Common myeloid progenitor, CD34-positive (primary cell): ENCODE measurements around the gene NR2C2.
"Not testable (repeated sequence)": the region's sequence is repeated elsewhere in the genome, so short reads cannot be mapped to it uniquely, and the experiment has no call there.

Experiments used
- CTCF ChIA-PET: fragments of 350-600 bp; sonication (Branson Sonifier 250); formaldehyde crosslinking; loops from one replicate; lab custom pipeline; 2021; ENCODE audit warnings: antibody characterized with exemption; lab: Charles Lee
- POLR2A ChIA-PET: fragments of 350-600 bp; sonication (Branson Sonifier 250); formaldehyde crosslinking; loops from one replicate; lab custom pipeline; 2021; ENCODE audit warnings: antibody characterized with exemption; lab: Charles Lee
- DNase-seq, 3 donors: peaks; one replicate each; pipeline versions ENCODE4 v3.0.0 to v3.0.0-alpha.2; 2013
- H3K27ac ChIP-seq, 2 experiments: 1 replicate in 1 of 2; 2 replicates in 1 of 2; pipeline ENCODE4 v1.7.0; 2013; ENCODE audit warnings: inconsistent platforms in 2 of 2, low read length in 2 of 2, mild to moderate bottlenecking in 2 of 2, low read depth in 1 of 2, moderate library complexity in 1 of 2; ENCODE audit not compliant: severe bottlenecking in 2 of 2, insufficient read depth in 1 of 2, poor library complexity in 1 of 2
- H3K27me3 ChIP-seq, 5 experiments: replicated peaks in 2 of 5; 1 replicate in 3 of 5; 2 replicates in 2 of 5; pipeline versions ENCODE4 v1.6.1 to v1.7.0; 2013; ENCODE audit warnings: low read length in 4 of 5, mild to moderate bottlenecking in 2 of 5, moderate library complexity in 2 of 5, inconsistent platforms in 1 of 5; ENCODE audit not compliant: insufficient read depth in 5 of 5, control insufficient read depth in 4 of 5
- H3K36me3 ChIP-seq, 4 experiments: 1 replicate in 2 of 4; 2 replicates in 2 of 4; pipeline versions ENCODE4 v1.6.1 to v1.7.0; 2013; ENCODE audit warnings: low read length in 3 of 4, control low read depth in 1 of 4, mild to moderate bottlenecking in 1 of 4; ENCODE audit not compliant: control insufficient read depth in 4 of 4, insufficient read depth in 4 of 4
- H3K4me1 ChIP-seq, 4 experiments: 1 replicate in 3 of 4; 2 replicates in 1 of 4; pipeline versions ENCODE4 v1.6.1 to v1.7.1; 2013; ENCODE audit warnings: low read length in 3 of 4, mild to moderate bottlenecking in 3 of 4, control low read depth in 1 of 4, inconsistent platforms in 1 of 4, moderate library complexity in 1 of 4; ENCODE audit not compliant: control insufficient read depth in 4 of 4, insufficient read depth in 4 of 4; ENCODE audit errors: control extremely low read depth in 1 of 4
- H3K4me3 ChIP-seq, 7 experiments: 1 replicate in 4 of 7; 2 replicates in 3 of 7; pipeline versions ENCODE4 v1.5.1 to v1.7.0; 2013; ENCODE audit warnings: mild to moderate bottlenecking in 7 of 7, low read length in 6 of 7, moderate library complexity in 6 of 7, inconsistent platforms in 2 of 7, low read depth in 2 of 7, control low read depth in 1 of 7; ENCODE audit not compliant: insufficient read depth in 4 of 7, control insufficient read depth in 1 of 7; ENCODE audit errors: extremely low read depth in 1 of 7
- H3K9me3 ChIP-seq, 5 experiments: 1 replicate in 4 of 5; 2 replicates in 1 of 5; pipeline versions ENCODE4 v1.6.1 to v1.7.1; 2013; ENCODE audit warnings: low read length in 4 of 5, mild to moderate bottlenecking in 2 of 5, inconsistent platforms in 1 of 5, low read depth in 1 of 5, moderate library complexity in 1 of 5; ENCODE audit not compliant: control insufficient read depth in 4 of 5, insufficient read depth in 2 of 5; ENCODE audit errors: control extremely low read depth in 1 of 5
- WGBS: methylation state at CpG from one replicate; pipeline ENCODE4 v1.1.5; 2013; ENCODE audit not compliant: insufficient coverage; 5-methylcytosine and 5-hydroxymethylcytosine counted together

NR2C2 gene

DNA sequence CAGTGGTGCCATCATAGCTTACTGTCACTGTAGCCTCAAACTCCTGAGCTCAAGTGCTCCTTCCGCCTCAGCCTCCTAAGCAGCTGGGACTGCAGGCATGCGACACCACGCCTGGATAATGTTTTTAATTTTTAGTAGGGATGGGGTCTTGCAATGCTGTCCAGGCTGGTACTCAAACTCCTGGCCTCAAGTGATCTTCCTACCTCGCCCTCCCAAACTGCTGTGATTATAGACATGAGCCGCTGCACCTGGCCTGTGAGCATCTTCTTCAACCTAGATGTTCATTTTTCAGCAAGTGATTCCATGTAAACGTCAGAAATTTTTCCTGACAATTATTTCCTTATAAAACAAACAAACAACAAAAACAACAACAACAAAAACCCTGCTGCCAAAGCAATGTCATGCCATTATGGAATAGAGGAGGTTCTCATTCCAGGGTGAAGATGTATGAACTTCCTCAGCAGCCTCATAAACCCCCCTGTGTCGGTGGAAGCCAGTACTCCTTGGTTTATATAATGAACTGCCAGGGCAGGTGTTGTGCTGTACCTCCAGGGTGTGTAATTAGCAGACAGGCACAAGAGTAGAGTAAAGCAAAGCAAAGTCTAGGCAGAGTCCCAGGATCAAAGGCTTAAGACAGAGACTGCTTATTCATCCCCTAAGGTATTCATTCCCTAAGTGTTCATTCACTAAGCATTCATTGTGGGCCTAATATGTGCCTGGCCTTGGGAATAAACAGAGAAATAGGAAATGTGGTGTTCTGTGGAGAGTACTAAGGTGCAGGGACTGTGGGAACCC lies 44.6 kb downstream of the NR2C2 start:
- Histone ChIP-seq H3K4me3 (no peak overlapping the region), H3K9me3 (no peaks in the 10 kb centered on the region), H3K36me3 (peaks cover 0 to 12% (median 2%) of the 10 kb centered on the region in 4 experiments), H3K27me3 (no peaks in the 10 kb centered on the region), H3K4me1 (peaks cover 0 to 10% (median 5%) of the 10 kb centered on the region in 4 experiments), H3K27ac (no peak overlapping the region)
- ChIA-PET CTCF (no interaction called here), POLR2A (no interaction called here)
- no peak for DNase-seq
- 95% methylated on average over 4 of the region's 7 CpGs for WGBS

DNA sequence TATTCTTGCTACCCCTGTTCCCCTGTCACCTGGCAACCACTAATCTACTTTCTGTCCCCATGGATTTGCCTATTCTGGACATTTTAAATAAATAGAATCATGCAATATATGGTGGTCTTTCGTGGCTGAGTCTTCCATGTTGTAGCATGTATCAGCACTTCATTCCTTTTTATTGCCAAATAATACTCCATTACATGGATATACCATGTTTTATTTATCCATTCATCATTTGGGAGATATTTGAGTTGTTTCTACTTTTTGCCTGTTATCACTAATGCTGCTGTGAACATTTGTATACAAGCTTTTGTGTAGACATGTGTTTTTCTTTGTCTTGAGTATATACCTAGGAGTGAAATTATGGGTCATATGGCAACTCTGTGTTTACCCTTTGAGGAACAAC lies 50.6 kb downstream of the NR2C2 start:
- POLR2A ChIA-PET: no interaction called here
- CTCF ChIA-PET: interaction anchor here (1.1 kb wide), 1 partner anchor 10 kb away, joined by 3 read pairs; no protein-coding TSS in a partner anchor
- WGBS: no CpG with 5 or more reads among the region's 1 CpG
- Histone ChIP-seq H3K9me3 (peaks cover 0 to 12% (median 0%) of the 10 kb centered on the region in 5 experiments), H3K36me3 (peaks cover 0 to 20% (median 13%) of the 10 kb centered on the region in 4 experiments), H3K27ac (no peak overlapping the region), H3K4me3 (no peak overlapping the region), H3K4me1 (no peaks in the 10 kb centered on the region), H3K27me3 (no peaks in the 10 kb centered on the region)
- no peak for DNase-seq

DNA sequence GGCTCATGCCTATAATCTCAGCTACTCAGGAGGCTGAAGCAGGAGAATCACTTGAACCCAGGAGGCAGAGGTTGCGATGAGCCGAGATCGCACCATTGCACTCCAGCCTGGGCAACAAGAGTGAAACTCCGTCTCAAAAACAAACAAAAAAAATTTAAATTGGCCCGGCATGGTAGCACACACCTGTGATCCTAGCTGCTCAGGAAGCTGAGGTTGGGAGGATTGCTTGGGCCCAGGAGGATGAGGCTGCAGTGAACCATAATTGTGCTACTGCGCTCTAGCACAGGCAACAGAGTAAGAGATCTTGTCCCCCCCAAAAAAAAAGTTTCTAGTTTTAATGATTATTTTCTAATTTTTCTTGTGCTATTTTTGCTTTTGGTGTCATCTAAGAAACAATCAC lies 51.8 kb downstream of the NR2C2 start:
- H3K27me3 ChIP-seq, POLR2A ChIA-PET: not testable (repeated sequence)

DNA sequence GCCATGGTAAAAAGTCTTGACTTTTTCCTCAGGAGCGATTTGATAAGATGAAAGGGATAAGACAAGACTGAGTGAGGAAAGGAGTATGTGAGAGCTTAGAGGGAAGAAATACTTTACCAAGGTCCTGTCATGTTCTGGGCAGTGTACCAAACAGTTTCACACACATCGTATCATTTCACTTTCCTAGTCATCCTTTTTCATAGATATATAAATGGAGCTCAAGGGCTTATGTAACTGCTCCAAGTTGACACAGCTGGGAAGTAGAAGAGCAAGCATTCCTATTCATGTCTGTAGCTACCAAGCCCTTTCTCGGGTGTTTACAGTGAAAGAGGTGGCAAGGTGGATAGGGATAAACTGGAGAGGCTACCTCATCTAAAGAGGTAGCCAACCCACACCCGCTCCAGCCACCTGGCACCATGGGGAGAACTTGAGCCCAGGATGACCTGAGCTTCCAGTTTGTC lies 60.3 kb downstream of the NR2C2 start:
- Histone ChIP-seq H3K36me3 (peaks cover 27 to 55% (median 36%) of the 10 kb centered on the region in 4 experiments), H3K4me3 (no peak overlapping the region), H3K27me3 (no peaks in the 10 kb centered on the region), H3K4me1 (no peaks in the 10 kb centered on the region), H3K9me3 (peaks cover 0 to 8% (median 0%) of the 10 kb centered on the region in 5 experiments), H3K27ac (no peak overlapping the region)
- 100% methylated on average over 2 of the region's 4 CpGs for WGBS
- ChIA-PET CTCF (interaction anchor here (1.0 kb wide), 1 partner anchor 10 kb away, joined by 3 read pairs; no protein-coding TSS in a partner anchor), POLR2A (no interaction called here)
- no peak for DNase-seq

More for the DNA sequence above, 51.8 kb downstream of the NR2C2 start:
- CTCF ChIA-PET, DNase-seq, H3K27ac ChIP-seq, H3K4me3 ChIP-seq, H3K4me1 ChIP-seq: not testable (repeated sequence)
- WGBS: 96% methylated on average over 5 of the region's 6 CpGs
- Histone ChIP-seq H3K36me3 (peaks cover 9 to 27% (median 17%) of the 10 kb centered on the region in 4 experiments), H3K9me3 (peaks cover 0 to 17% (median 2%) of the 10 kb centered on the region in 5 experiments)

DNA sequence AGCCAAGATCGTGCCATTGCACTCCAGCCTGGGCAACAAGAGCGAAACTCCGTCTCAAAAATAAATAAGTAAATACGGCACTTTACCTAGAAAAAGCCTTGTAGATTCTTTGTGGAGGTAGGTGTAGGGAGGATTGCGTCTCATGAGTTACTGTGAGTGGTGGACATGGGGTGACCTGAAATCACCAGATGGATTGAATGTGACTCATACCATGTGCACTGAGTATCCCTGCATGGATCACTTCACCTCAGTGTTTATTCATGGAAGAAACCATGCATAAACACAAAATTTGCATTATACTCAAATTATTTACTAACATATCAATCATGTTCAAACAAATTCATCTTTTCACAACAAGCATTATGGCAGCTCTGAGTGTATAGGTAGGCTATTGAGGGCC lies 61.8 kb downstream of the NR2C2 start:
- POLR2A ChIA-PET: no interaction called here

DNA sequence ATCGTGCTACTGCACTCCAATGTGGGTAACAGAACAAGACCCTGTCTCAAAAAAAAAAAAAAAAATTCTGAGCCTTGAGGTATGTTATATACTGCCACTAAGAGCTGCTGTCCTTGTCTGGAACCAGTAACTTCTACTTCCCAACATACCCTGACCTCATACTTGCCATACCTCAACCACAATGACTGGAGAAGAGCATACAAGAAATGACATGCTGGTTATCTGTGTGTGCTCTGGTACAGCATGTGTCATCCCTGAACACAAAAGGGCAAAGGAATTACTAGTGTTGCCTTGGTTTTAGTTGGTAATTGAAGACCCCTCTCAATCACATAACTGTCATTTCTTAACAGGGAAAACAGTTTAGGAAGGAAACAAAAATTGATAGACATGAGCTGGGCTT lies 63.3 kb downstream of the NR2C2 start:
- POLR2A ChIA-PET: no interaction called here
- CTCF ChIA-PET: interaction anchor here (1.3 kb wide), 1 partner anchor 85 kb away, joined by 3 read pairs; no protein-coding TSS in a partner anchor
- Histone ChIP-seq H3K4me3 (no peak overlapping the region), H3K36me3 (peaks cover 36 to 60% (median 44%) of the 10 kb centered on the region in 4 experiments), H3K4me1 (no peaks in the 10 kb centered on the region), H3K27me3 (no peaks in the 10 kb centered on the region), H3K27ac (no peak overlapping the region), H3K9me3 (no peaks in the 10 kb centered on the region)
- DNase-seq: peak in 2 of 3 donors; percentile 11 to 23
- no CpG with 5 or more reads among the region's 1 CpG for WGBS

More for the DNA sequence above, 61.8 kb downstream of the NR2C2 start:
- 96% methylated on average over 4 of the region's 5 CpGs for WGBS
- Histone ChIP-seq H3K27me3 (no peaks in the 10 kb centered on the region), H3K4me1 (no peaks in the 10 kb centered on the region), H3K36me3 (peaks cover 36 to 60% (median 37%) of the 10 kb centered on the region in 4 experiments), H3K27ac (no peak overlapping the region), H3K4me3 (no peak overlapping the region), H3K9me3 (peaks cover 0 to 3% (median 0%) of the 10 kb centered on the region in 5 experiments)
- no peak for DNase-seq
- CTCF ChIA-PET: no interaction called here

DNA sequence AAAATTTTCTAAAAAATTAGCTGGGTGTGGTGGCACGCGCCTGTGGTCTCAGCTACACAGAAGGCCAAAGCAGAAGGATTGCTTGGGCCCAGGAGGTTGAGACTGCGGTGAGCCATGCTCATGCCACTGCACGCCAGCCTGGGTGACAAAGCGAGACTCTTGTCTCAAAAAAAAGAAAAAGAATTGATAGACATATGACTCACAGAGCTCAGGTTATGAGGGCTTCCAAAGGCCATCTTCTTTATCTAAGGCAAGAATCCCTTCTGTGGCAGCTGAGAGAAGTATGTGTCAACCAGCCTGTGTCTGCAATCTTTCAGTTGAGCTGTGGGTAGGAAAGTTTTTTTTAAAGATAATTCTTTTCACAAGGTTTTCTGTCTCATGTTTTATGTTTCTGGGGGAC lies 63.8 kb downstream of the NR2C2 start:
- DNase-seq: peak in 1 of 3 donors; percentile 14
- Histone ChIP-seq H3K27ac (peak overlapping the region in 1 of 2 experiments; percentile 1), H3K4me1 (no peaks in the 10 kb centered on the region), H3K9me3 (no peaks in the 10 kb centered on the region), H3K27me3 (no peaks in the 10 kb centered on the region), H3K36me3 (peaks cover 39 to 63% (median 44%) of the 10 kb centered on the region in 4 experiments), H3K4me3 (no peak overlapping the region)
- CTCF ChIA-PET: interaction anchor here (1.3 kb wide), 1 partner anchor 85 kb away, joined by 3 read pairs; no protein-coding TSS in a partner anchor
- 98% methylated on average over 5 of the region's 5 CpGs for WGBS
- POLR2A ChIA-PET: no interaction called here
